ENCODE results near the gene SHISAL1. TPM values are rescaled to one million over a fixed set of nuclear protein-coding genes. Genes with fewer than 3 reads are reported as not detected.

SHISAL1 gene
- polyA plus RNA-seq, 1 donor (not counting 4 experiments of a cell fraction or from before 2014, with no cell fraction given), result 0.24 TPM

DNA sequence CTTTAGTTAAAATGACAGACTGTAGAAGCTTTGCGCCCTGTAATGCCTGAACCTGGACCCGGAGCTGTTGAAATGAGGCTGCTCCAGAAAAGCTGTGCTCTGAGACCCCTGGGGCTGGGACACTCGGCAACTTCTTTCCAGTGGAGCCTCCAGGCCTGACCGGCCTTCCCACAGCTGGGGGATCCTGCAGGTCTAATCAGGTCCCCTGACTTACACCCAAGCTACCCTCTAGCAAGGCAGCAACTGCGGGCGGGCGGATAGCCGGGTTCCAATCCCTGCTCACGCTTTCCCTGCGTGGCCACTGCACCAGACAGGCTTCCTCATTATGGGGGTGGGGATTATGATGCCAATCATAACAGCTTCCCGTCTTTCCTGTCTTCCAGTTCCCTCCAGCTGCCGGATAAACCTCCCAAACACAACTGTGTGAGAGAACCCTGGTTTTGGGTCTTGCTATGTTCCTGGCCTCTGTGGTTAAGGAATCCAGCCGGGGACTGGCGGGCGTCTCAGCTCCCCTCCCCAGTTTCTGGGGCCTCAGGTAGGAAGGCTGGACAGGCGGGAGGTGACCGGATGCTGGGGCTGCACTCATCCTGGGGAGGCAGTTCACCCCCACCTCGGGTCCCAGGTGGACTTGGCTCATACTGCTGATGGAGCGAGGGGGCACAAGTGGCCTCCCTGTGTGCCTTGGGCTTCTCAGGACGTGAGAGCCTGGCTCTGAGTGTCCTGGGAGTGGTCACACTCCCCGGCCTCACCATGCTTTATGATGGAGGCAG lies 93.5 kb downstream of the SHISAL1 start:
- TF ChIP-seq, protein P1, sequence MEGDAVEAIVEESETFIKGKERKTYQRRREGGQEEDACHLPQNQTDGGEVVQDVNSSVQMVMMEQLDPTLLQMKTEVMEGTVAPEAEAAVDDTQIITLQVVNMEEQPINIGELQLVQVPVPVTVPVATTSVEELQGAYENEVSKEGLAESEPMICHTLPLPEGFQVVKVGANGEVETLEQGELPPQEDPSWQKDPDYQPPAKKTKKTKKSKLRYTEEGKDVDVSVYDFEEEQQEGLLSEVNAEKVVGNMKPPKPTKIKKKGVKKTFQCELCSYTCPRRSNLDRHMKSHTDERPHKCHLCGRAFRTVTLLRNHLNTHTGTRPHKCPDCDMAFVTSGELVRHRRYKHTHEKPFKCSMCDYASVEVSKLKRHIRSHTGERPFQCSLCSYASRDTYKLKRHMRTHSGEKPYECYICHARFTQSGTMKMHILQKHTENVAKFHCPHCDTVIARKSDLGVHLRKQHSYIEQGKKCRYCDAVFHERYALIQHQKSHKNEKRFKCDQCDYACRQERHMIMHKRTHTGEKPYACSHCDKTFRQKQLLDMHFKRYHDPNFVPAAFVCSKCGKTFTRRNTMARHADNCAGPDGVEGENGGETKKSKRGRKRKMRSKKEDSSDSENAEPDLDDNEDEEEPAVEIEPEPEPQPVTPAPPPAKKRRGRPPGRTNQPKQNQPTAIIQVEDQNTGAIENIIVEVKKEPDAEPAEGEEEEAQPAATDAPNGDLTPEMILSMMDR (optimal IDR thresholded peaks at IDR 0.05 in 1 of 3, IDR thresholded peaks at IDR 0.05 in 1 of 3, conservative IDR thresholded peaks at IDR 0.05 in 1 of 3; ENCODE audit: extremely low read depth in 1 of 3, insufficient read depth in 2 of 3, low read length in 3 of 3), result no peak
- TF ChIP-seq EZH2 (IDR thresholded peaks at IDR 0.05; ENCODE audit: low read length), result no peak
- no peaks in the 10 kb centered on the region for H3K9me1 ChIP-seq (ENCODE audit: control insufficient read depth, extremely low read depth, insufficient read depth, low read length)
- H4K20me1 ChIP-seq (ENCODE audit: control insufficient read depth, extremely low read depth, insufficient read depth, low read length), result no peaks in the 10 kb centered on the region
- H3K27ac ChIP-seq (ENCODE audit: control insufficient read depth, insufficient read depth, low read length), result no peak overlapping the region
- FAIRE-seq (no peak), DNase-seq (ENCODE audit: low read depth, low spot score) (no peak)
- H3K36me3 ChIP-seq (ENCODE audit: control insufficient read depth in 2 of 2, extremely low read depth in 1 of 2, insufficient read depth in 2 of 2, low read length in 2 of 2), result no peaks in the 10 kb centered on the region
- no peak overlapping the region for H3K4me2 ChIP-seq (ENCODE audit: control insufficient read depth, extremely low read depth, insufficient read depth, low read depth, low read length)
- H2AFZ ChIP-seq (ENCODE audit: control insufficient read depth, low read length), result no peak overlapping the region
- peaks cover 18% of the 10 kb centered on the region for H3K27me3 ChIP-seq (ENCODE audit: control insufficient read depth, extremely low read depth, insufficient read depth, low read length)
- H3K79me2 ChIP-seq (ENCODE audit: control insufficient read depth, insufficient read depth, low read length), result no peaks in the 10 kb centered on the region
- H3K9me3 ChIP-seq (ENCODE audit: control insufficient read depth, low read depth, low read length), result no peaks in the 10 kb centered on the region
- no peak overlapping the region for H3K9ac ChIP-seq (ENCODE audit: control insufficient read depth, extremely low read depth, insufficient read depth, low read length)
- H3K4me1 ChIP-seq (ENCODE audit: control insufficient read depth, extremely low read depth, insufficient read depth, low read length), result peaks cover 4% of the 10 kb centered on the region
- H3K4me3 ChIP-seq (ENCODE audit: control insufficient read depth in 2 of 3, extremely low read depth in 1 of 3, insufficient read depth in 2 of 3, low read depth in 1 of 3, low read length in 3 of 3), result no peak overlapping the region
- dilution Hi-C loops (cut with MboI; ENCODE audit: extremely low pct_ligation_motif_present, low sequenced_read_pairs), result no loop called here

DNA sequence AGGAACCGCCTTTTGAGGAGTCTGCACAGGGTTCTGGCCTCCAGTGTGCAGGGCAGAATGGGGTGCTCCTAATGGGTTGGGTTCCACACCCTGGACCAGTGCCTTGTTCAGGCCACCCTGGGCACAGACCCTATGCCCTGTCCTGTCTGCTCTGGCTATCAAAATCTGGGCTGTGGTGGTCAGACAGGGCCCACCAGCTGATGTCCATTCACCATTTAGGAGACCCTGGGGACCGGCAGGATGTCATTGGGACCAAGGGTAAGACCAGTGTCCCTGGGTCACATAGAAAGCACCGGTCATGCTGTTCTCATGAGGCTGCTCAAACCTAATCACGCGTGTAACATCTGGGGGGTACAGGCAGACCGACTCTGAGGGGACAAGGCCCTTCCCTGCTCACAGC lies 94.7 kb downstream of the SHISAL1 start:
- dilution Hi-C loops (cut with MboI; ENCODE audit: extremely low pct_ligation_motif_present, low sequenced_read_pairs), result no loop called here

More for the DNA sequence above, 94.7 kb downstream of the SHISAL1 start:
- Histone ChIP-seq H3K27me3 (ENCODE audit: control insufficient read depth, extremely low read depth, insufficient read depth, low read length) (peaks cover 18% of the 10 kb centered on the region), H2AFZ (ENCODE audit: control insufficient read depth, low read length) (no peak overlapping the region), H3K9me3 (ENCODE audit: control insufficient read depth, low read depth, low read length) (no peaks in the 10 kb centered on the region), H3K4me3 (ENCODE audit: control insufficient read depth in 2 of 3, extremely low read depth in 1 of 3, insufficient read depth in 2 of 3, low read depth in 1 of 3, low read length in 3 of 3) (no peak overlapping the region), H3K9me1 (ENCODE audit: control insufficient read depth, extremely low read depth, insufficient read depth, low read length) (no peaks in the 10 kb centered on the region), H3K4me1 (ENCODE audit: control insufficient read depth, extremely low read depth, insufficient read depth, low read length) (no peaks in the 10 kb centered on the region), H3K79me2 (ENCODE audit: control insufficient read depth, insufficient read depth, low read length) (no peaks in the 10 kb centered on the region), H3K36me3 (ENCODE audit: control insufficient read depth in 2 of 2, extremely low read depth in 1 of 2, insufficient read depth in 2 of 2, low read length in 2 of 2) (no peaks in the 10 kb centered on the region), H3K9ac (ENCODE audit: control insufficient read depth, extremely low read depth, insufficient read depth, low read length) (no peak overlapping the region), H4K20me1 (ENCODE audit: control insufficient read depth, extremely low read depth, insufficient read depth, low read length) (no peaks in the 10 kb centered on the region), H3K4me2 (ENCODE audit: control insufficient read depth, extremely low read depth, insufficient read depth, low read depth, low read length) (no peak overlapping the region), H3K27ac (ENCODE audit: control insufficient read depth, insufficient read depth, low read length) (no peak overlapping the region)
- no peak for DNase-seq (ENCODE audit: low read depth, low spot score)
- no peak for TF ChIP-seq EZH2 (IDR thresholded peaks at IDR 0.05; ENCODE audit: low read length)
- TF ChIP-seq, protein P1 (optimal IDR thresholded peaks at IDR 0.05 in 1 of 3, IDR thresholded peaks at IDR 0.05 in 1 of 3, conservative IDR thresholded peaks at IDR 0.05 in 1 of 3; ENCODE audit: extremely low read depth in 1 of 3, insufficient read depth in 2 of 3, low read length in 3 of 3), result no peak
- FAIRE-seq, result no peak
